Activated CD4-positive, alpha-beta T cell treated with anti-CD3 and anti-CD28 coated beads, Interleukin-2, amount 10 ng/mL, durations not matched to agents 7 days and 5 days (primary cell): Measurements from ENCODE around the gene OPRD1. TPM values are rescaled to one million over a fixed set of nuclear protein-coding genes. Genes with fewer than 3 reads are reported as not detected.
A peak's percentile ranks its signal among the peaks of the same experiment; 100 is the strongest.
"Not testable (repeated sequence)": the region's sequence is repeated elsewhere in the genome, so short reads cannot be mapped to it uniquely, and the experiment has no call there.

Source experiments
- CTCF ChIA-PET: fragments of 350-600 bp; sonication (Branson Sonifier 250); formaldehyde crosslinking; loops from one replicate; lab custom pipeline; 2021; ENCODE audit warnings: antibody characterized with exemption; lab: Charles Lee
- POLR2A ChIA-PET: fragments of 350-600 bp; sonication (Branson Sonifier 250); formaldehyde crosslinking; loops from one replicate; lab custom pipeline; 2021; ENCODE audit warnings: antibody characterized with exemption; lab: Charles Lee
- DNase-seq: peaks from one replicate; pipeline ENCODE4 v3.0.0-alpha.2; 2020
- H3K27ac Mint-ChIP-seq: one replicate; pipeline ENCODE4 v1.8.0; 2021; ENCODE audit warnings: mild to moderate bottlenecking, moderate library complexity, mixed read lengths
- H3K27me3 Mint-ChIP-seq: one replicate; pipeline ENCODE4 v1.8.0; 2021; ENCODE audit warnings: mixed read lengths
- H3K36me3 Mint-ChIP-seq: one replicate; pipeline ENCODE4 v1.8.0; 2021; ENCODE audit warnings: low read depth, mixed read lengths
- H3K4me1 Mint-ChIP-seq: one replicate; pipeline ENCODE4 v1.8.0; 2021; ENCODE audit warnings: mixed read lengths
- H3K4me3 Mint-ChIP-seq: one replicate; pipeline ENCODE4 v1.8.0; 2021; ENCODE audit warnings: mild to moderate bottlenecking, moderate library complexity, mixed read lengths
- H3K9me3 Mint-ChIP-seq: one replicate; pipeline ENCODE4 v1.8.0; 2021; ENCODE audit warnings: mixed read lengths
- total RNA-seq, 2 experiments: library from RNA; stranded (reverse); gene quantifications; one replicate each; pipeline ENCODE4 v1.2.3, GENCODE V29; 2021

OPRD1 gene
- total RNA-seq, 2 experiments from 2014 or later = not detected

DNA sequence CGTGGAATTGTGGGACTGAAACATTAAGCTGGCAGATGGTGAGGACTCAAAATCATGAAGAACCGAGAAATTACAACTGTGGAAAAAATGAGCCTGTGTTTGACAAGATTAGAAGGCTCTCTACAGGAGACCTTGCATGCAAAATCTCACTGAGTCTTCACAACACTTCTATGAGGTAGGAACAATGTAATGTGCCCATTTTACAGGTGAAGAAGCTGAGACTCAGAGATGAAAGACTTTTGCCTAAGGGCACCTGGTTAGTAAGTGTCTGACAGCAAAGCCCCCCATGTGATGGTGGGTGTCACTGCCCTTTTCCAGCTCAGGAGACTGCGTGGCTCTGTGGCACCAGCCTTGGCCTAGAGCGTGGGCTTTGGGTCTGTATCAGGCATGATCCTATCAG lies 21.0 kb downstream of the OPRD1 start:
- ChIA-PET POLR2A (no interaction called here), CTCF (interaction anchor here (0.6 to 1.4 kb wide), 2 partner anchors 17 to 150 kb away, joined by 3 to 4 read pairs; no protein-coding TSS in a partner anchor)
- no peak for DNase-seq
- Mint-ChIP-seq H3K36me3 (no peaks in the 10 kb centered on the region), H3K9me3 (no peaks in the 10 kb centered on the region), H3K4me1 (no peaks in the 10 kb centered on the region), H3K4me3 (no peak overlapping the region), H3K27ac (no peak overlapping the region), H3K27me3 (peaks cover 6% of the 10 kb centered on the region)

DNA sequence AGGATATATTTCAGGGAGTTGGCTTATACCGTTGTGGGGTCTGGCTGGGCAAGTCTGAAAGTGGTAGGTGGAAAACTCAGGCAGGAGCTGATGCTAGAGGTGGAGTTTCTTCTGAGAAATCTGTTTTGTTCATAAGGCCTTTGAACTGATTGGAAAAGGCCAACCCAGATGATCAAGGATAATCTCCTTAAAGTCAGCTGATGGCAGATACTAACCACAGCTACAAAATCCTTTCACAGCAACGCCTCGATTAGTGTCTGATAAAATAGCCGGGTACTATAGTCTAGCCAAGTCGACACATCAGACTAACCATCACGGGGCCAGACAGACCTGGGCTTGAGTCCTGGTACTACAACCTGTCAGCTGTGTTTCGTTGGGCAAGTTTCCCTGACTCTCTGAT lies 21.4 kb downstream of the OPRD1 start:
- no peaks in the 10 kb centered on the region for H3K9me3 Mint-ChIP-seq
- CTCF ChIA-PET = interaction anchor here (0.6 kb wide), 1 partner anchor 151 kb away, joined by 4 read pairs; no protein-coding TSS in a partner anchor
- DNase-seq = no peak
- H3K36me3 Mint-ChIP-seq = no peaks in the 10 kb centered on the region
- POLR2A ChIA-PET = no interaction called here
- no peak overlapping the region for H3K4me3 Mint-ChIP-seq
- peaks cover 4% of the 10 kb centered on the region for H3K27me3 Mint-ChIP-seq
- no peak overlapping the region for H3K27ac Mint-ChIP-seq
- no peaks in the 10 kb centered on the region for H3K4me1 Mint-ChIP-seq

DNA sequence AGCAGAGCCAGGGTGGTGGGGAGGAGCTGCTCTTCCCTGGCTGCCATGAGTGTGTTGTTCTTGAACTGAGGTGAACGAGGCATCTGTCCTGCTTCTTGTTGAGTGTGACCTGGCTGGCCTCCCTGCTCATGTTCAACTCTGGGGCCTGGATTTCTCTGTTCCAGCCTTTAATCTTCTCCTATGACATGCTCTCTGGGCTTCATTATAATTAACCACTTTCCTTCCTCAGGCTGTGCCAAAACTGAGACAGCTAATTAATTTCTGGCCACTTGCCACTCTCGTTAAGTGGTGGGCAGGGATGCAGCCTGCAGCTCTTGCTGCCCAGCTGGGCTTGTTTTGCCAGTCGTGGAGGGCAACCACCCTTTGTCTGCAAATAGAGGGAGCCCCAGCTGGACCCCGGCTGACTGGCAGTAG lies 23.3 kb downstream of the OPRD1 start:
- Mint-ChIP-seq H3K27ac (no peak overlapping the region), H3K27me3 (peaks cover 6% of the 10 kb centered on the region), H3K4me1 (no peaks in the 10 kb centered on the region), H3K36me3 (no peaks in the 10 kb centered on the region), H3K4me3 (no peak overlapping the region), H3K9me3 (no peaks in the 10 kb centered on the region)
- no peak for DNase-seq
- POLR2A ChIA-PET = no interaction called here
- CTCF ChIA-PET = interaction anchor here (0.7 to 1.0 kb wide), 3 partner anchors 8 to 100 kb away, joined by 3 read pairs; no protein-coding TSS in a partner anchor

DNA sequence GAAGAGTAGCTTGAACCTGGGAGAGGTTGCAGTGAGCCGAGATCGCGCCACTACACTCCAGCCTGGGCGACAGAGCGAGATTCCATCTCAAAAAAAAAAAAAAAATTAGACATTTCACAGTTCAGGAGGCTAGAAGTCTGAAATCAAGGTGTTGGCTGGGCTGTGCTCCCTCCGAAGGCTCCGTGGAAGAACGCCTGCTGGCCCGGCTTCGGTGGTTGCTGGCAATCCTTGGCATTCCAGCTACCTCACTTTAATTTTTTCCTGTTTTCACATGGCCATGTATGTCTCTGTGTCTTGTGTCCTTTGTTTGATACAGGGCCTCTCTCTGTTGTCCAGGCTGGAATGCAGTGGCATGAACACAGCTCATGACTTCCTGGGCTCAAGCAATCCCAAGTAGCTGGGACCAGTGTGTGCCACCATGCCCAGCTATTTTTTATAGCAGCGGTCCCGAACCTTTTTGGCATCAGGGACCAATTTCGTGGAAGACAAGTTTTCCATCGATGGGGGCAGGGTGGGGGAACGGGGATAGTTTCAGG lies 24.5 kb downstream of the OPRD1 start:
- Mint-ChIP-seq H3K9me3 (no peaks in the 10 kb centered on the region), H3K27ac (no peak overlapping the region), H3K4me1 (no peaks in the 10 kb centered on the region), H3K27me3 (peaks cover 6% of the 10 kb centered on the region), H3K36me3 (no peaks in the 10 kb centered on the region), H3K4me3 (no peak overlapping the region)
- no peak for DNase-seq
- ChIA-PET CTCF (interaction anchor here (0.8 to 1.4 kb wide), 3 partner anchors 62 to 321 kb away, joined by 3 to 5 read pairs (median 4); no protein-coding TSS in a partner anchor), POLR2A (no interaction called here)

DNA sequence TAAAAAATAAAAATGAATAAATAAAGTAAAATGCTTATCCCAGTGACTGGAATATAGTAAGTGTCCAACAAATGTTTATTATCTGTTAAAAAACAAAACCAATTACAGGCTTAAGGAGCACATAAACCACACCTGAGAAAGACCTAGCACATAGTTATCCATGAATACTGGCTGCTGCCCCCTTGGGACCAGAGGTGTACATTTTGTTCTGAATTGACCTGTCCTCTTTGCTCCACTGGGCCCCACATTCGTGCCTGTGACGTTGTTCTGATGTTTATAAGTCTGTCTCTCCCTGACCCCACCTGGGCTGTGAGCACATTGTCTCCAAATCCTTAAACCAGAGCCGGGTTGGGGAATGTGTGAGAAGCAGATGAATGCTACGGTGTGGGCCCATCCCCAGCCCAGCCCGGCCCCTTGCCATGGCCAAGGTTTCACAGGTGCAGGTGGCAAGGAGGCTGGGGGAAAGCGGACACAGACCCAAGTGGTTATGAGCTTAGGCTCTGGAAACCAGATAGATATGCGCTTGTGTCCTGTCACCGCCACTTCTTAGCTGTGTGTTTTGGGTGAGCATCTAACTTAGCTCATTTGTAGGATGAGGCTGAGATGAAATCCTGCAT lies 29.1 kb downstream of the OPRD1 start:
- H3K36me3 Mint-ChIP-seq = peaks cover 3% of the 10 kb centered on the region
- ChIA-PET POLR2A (no interaction called here), CTCF (interaction anchor here (0.6 to 1.6 kb wide), 2 partner anchors 36 to 192 kb away, joined by 3 read pairs; no protein-coding TSS in a partner anchor)
- no peaks in the 10 kb centered on the region for H3K9me3 Mint-ChIP-seq
- no peak for DNase-seq
- peaks cover 6% of the 10 kb centered on the region for H3K27me3 Mint-ChIP-seq
- H3K4me3 Mint-ChIP-seq = no peak overlapping the region
- H3K4me1 Mint-ChIP-seq = peaks cover 7% of the 10 kb centered on the region
- H3K27ac Mint-ChIP-seq = no peak overlapping the region

DNA sequence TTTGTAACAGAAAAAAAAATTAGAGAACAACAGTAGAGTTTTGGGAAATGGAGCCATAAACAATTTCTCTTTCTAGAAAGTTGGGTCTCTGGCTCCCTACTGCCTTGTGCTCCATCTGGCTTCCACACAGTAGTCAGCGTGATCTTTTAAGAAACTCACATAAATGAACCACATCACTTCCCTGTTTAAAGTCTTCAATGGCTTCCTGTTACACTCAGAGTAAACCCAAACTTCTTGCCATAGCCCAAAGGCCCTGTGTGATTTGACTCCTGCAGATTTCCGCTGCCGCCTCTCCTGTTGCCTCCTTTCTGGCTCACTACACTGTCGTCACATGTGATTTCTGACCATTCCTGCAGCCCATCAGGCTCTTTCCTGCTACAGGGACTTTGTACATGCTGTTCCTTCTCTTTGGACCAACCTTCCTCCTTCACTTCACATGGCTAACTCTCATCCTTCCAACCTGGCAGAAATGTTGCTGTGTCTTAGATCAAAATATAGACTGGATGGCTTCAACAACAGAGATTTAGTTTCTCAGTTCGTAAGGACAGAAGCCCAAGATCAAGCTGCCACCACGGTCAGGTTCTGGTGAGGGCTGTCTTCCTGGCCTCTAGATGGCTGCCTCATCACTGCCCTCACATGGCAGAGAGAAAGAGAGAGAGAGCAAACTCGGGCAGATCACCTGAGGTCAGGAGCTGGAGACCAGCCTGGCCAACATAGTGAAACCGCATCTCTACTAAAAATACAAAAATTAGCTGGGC lies 34.0 kb downstream of the OPRD1 start:
- Mint-ChIP-seq H3K4me3 (no peak overlapping the region), H3K27ac (peak overlapping the region; percentile 79), H3K4me1 (peaks cover 10% of the 10 kb centered on the region), H3K36me3 (peaks cover 3% of the 10 kb centered on the region), H3K27me3 (no peaks in the 10 kb centered on the region), H3K9me3 (no peaks in the 10 kb centered on the region)
- ChIA-PET CTCF (interaction anchor here (0.7 kb wide), 1 partner anchor 37 kb away, joined by 3 read pairs; no protein-coding TSS in a partner anchor), POLR2A (no interaction called here)
- peak; percentile 25 for DNase-seq

DNA sequence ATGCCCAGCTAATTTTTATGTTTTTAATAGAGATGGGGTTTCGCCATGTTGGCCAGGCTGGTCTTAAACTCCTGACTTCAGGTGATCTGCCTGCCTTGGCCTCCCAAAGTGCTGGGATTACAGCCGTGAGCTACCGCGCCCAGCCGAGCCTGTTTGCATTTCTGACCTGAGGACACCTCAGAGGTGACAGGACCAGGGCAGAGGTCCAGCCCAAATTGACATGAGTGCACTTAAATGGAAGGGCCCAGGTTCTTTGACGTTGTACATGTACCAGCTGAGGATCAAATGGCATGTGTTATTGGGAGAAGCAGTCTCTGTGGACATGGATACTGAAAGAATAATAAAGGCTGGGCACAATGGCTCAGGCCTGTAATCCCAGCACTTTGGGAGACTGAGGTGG lies 35.2 kb downstream of the OPRD1 start:
- H3K4me1 Mint-ChIP-seq = peaks cover 10% of the 10 kb centered on the region
- POLR2A ChIA-PET, H3K4me3 Mint-ChIP-seq, H3K27me3 Mint-ChIP-seq, DNase-seq, H3K36me3 Mint-ChIP-seq, H3K9me3 Mint-ChIP-seq, H3K27ac Mint-ChIP-seq: not testable (repeated sequence)
- CTCF ChIA-PET = interaction anchor here (1.1 kb wide), 1 partner anchor 15 kb away, joined by 3 read pairs; no protein-coding TSS in a partner anchor

DNA sequence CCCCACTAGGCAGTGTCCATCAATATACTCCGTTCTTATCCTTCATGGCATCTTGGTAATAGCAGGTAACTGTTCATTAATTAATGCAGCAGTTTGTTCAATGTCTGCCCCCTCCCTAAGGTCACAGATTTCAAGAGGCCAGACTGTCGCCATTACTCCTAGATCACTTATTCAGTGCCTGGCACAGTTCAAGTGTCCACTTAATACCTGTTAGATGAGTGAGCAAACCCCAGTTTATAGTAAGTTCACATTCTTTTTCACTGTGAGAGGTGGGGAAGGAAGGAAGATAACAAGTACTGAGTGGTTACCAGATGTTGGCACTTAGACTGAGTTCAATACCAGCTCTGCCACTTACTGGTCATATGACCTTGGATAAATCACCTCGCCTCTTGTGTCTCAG lies 36.4 kb downstream of the OPRD1 start:
- DNase-seq = no peak
- POLR2A ChIA-PET = no interaction called here
- Mint-ChIP-seq H3K27me3 (no peaks in the 10 kb centered on the region), H3K4me1 (peaks cover 10% of the 10 kb centered on the region), H3K36me3 (peaks cover 3% of the 10 kb centered on the region), H3K9me3 (no peaks in the 10 kb centered on the region), H3K4me3 (no peak overlapping the region), H3K27ac (no peak overlapping the region)
- CTCF ChIA-PET = no interaction called here

DNA sequence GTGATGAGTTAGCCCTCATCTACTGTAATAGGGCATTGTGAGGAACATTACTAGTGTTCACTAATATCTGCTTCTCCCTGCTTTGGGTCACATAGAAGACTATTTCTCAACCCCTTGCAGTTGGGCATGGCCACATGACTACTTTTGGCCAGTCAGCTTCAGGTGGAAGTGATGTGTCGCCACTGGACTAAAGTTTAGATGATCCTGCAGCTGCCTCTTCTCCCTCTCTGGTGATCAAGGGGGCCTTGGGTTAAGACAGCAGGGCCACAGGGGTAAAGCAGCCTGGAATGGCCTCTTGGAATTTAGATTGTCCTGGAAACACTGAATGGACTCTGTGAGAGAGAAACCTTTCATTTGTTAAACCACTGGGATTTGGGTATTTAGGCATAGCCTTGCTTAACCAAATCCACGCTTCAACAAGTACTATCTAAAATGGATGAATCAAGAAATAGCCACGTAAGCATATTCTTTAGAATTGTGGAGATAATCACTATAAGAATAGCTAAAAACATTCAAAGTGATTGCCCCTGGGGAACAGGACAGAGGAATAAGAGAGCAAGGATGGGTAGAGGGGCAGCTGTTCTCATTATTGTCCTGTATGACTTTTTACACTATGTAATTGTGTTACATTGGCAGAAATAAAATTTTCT lies 41.2 kb downstream of the OPRD1 start:
- no peaks in the 10 kb centered on the region for H3K9me3 Mint-ChIP-seq
- ChIA-PET POLR2A (no interaction called here), CTCF (interaction anchor here (1.4 kb wide), 1 partner anchor 29 kb away, joined by 3 read pairs; no protein-coding TSS in a partner anchor)
- peaks cover 4% of the 10 kb centered on the region for H3K27me3 Mint-ChIP-seq
- no peak for DNase-seq
- peaks cover 4% of the 10 kb centered on the region for H3K4me1 Mint-ChIP-seq
- H3K4me3 Mint-ChIP-seq = no peak overlapping the region
- H3K36me3 Mint-ChIP-seq = no peaks in the 10 kb centered on the region
- H3K27ac Mint-ChIP-seq = no peak overlapping the region

DNA sequence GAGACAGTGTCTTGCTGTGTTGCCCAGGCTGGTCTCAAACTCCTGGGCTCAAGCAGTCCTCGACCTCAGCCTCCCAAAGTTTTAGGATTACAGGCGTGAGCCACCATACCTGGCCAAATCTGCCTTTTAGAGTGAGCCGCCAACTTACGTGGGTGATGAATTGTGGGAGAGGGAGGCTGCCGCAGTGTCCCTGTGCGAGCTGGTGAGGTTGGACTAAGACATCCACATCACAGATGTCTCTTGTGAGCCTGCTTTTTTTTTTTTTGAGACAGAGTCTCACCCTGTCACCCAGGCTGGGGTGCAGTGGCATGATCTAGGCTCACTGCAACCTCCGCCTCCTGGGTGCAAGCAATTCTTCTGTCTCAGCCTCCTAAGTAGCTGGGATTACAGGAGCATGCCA lies 42.4 kb downstream of the OPRD1 start:
- H3K4me1 Mint-ChIP-seq, H3K27ac Mint-ChIP-seq, H3K4me3 Mint-ChIP-seq, DNase-seq, POLR2A ChIA-PET, H3K36me3 Mint-ChIP-seq, H3K9me3 Mint-ChIP-seq, H3K27me3 Mint-ChIP-seq: not testable (repeated sequence)
- CTCF ChIA-PET = interaction anchor here (0.6 to 1.4 kb wide), 3 partner anchors 16 to 428 kb away, joined by 3 read pairs; no protein-coding TSS in a partner anchor

DNA sequence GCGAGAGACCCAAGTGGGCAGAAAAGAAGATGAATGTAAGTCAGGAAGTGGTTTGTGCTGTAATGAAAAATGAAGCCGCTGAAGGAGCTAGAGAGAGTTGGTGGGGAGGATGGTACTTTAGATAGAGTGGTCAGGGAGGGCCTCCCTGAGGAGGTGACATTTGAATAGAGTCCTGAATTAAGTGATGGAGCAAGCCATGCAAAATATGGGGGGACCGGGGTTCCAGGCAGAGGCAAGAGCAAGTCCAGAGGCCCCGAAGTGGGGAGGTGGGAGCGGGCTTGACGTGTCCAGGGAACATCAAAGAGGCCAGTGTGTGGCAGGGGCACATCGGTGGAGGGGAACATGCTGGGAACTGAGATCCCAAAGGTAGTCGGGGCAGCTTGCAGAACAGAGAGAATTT lies 43.1 kb downstream of the OPRD1 start:
- Mint-ChIP-seq H3K27ac (no peak overlapping the region), H3K4me1 (peaks cover 4% of the 10 kb centered on the region), H3K9me3 (no peaks in the 10 kb centered on the region), H3K36me3 (no peaks in the 10 kb centered on the region), H3K4me3 (no peak overlapping the region), H3K27me3 (peaks cover 4% of the 10 kb centered on the region)
- POLR2A ChIA-PET = no interaction called here
- CTCF ChIA-PET = interaction anchor here (0.6 kb wide), 1 partner anchor 428 kb away, joined by 3 read pairs; no protein-coding TSS in a partner anchor
- DNase-seq = no peak

DNA sequence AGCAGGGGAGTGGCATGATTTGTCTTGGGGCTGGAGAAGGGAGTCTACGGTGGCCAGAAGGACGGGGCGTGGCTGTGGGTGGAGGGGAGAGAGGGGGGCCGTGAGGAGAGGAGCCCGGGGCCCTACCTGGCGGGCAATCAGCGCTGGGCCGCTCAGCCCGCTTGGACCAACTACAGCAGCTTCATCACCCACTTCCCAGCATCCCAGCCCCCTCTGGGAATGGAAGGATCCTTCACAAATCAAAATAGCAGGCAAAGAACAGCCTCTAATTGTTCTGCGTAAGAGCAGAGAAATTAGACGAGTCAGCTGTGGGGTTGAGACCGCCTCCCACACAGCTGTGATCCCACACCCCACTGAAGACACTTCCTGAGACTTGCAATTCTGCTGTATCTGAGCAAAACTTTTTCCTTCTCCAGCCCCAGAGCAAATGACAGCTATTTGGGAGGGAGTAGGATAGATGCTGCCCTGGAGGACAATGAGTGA lies 43.5 kb downstream of the OPRD1 start:
- Mint-ChIP-seq H3K27me3 (peaks cover 4% of the 10 kb centered on the region), H3K4me1 (peaks cover 4% of the 10 kb centered on the region), H3K4me3 (no peak overlapping the region), H3K27ac (no peak overlapping the region), H3K9me3 (no peaks in the 10 kb centered on the region), H3K36me3 (no peaks in the 10 kb centered on the region)
- no peak for DNase-seq
- CTCF ChIA-PET = no interaction called here
- POLR2A ChIA-PET = no interaction called here
